ENCODE data around the gene CCDC57. TPM values are rescaled to one million over a fixed set of nuclear protein-coding genes. Genes with fewer than 3 reads are reported as not detected.
A peak's percentile ranks its signal among the peaks of the same experiment; 100 is the strongest.

CCDC57 gene
- total RNA-seq, 2 experiments from 2014 or later, result 129 to 135 TPM

GRCh38 chr17:82056729-82057621, 155.7 kb downstream of the CCDC57 start:
- intact Hi-C loops (cut with DNase I, micrococcal nuclease), result no loop called here
- CTCF ChIA-PET, result no interaction called here
- DNase-seq (no peak), ATAC-seq (ENCODE audit: poor library complexity) (no peak)
- no peak overlapping the region for H3K27ac Mint-ChIP-seq
- H3K36me3 ChIP-seq (ENCODE audit: insufficient read depth, low read length), result peaks cover 78% of the 10 kb centered on the region
- H3K27me3 Mint-ChIP-seq, result no peaks in the 10 kb centered on the region
- H3K4me3 Mint-ChIP-seq, result peak overlapping the region; percentile 11
- POLR2A ChIA-PET, result interaction anchor here (1.4 kb wide), 1 partner anchor 20 kb away, joined by 8 read pairs; the partner anchor contains the start of gene DCXR
- H3K27ac ChIP-seq (ENCODE audit: low read depth in 1 of 2, low read length in 2 of 2), result no peak overlapping the region
- no peak overlapping the region for H3K4me3 ChIP-seq (ENCODE audit: low read length)
- H3K4me1 Mint-ChIP-seq (ENCODE audit: low read depth), result no peaks in the 10 kb centered on the region
- no peaks in the 10 kb centered on the region for H3K27me3 ChIP-seq (ENCODE audit: control insufficient read depth in 1 of 2, insufficient read depth in 2 of 2, low read length in 2 of 2)
- no peaks in the 10 kb centered on the region for H3K9me3 ChIP-seq (ENCODE audit: control insufficient read depth in 1 of 2, insufficient read depth in 1 of 2, low read length in 2 of 2)
- H3K36me3 Mint-ChIP-seq (ENCODE audit: low read depth), result peaks cover 27% of the 10 kb centered on the region
- peaks cover 24% of the 10 kb centered on the region for H3K4me1 ChIP-seq (ENCODE audit: insufficient read depth, low read length)
- H3K9me3 Mint-ChIP-seq, result no peaks in the 10 kb centered on the region
- TF ChIP-seq CTCF (IDR thresholded peaks at IDR 0.05), result no peak

GRCh38 chr17:82055965-82056728, 156.5 kb downstream of the CCDC57 start:
- H3K36me3 Mint-ChIP-seq (ENCODE audit: low read depth), result peaks cover 27% of the 10 kb centered on the region
- ChIA-PET CTCF (no interaction called here), POLR2A (interaction anchor here (1.4 kb wide), 1 partner anchor 19 kb away, joined by 8 read pairs; the partner anchor contains the start of gene DCXR)
- H3K9me3 Mint-ChIP-seq, result no peaks in the 10 kb centered on the region
- intact Hi-C loops (cut with DNase I, micrococcal nuclease), result no loop called here
- Histone ChIP-seq H3K4me1 (ENCODE audit: insufficient read depth, low read length) (peaks cover 24% of the 10 kb centered on the region), H3K27me3 (ENCODE audit: control insufficient read depth in 1 of 2, insufficient read depth in 2 of 2, low read length in 2 of 2) (no peaks in the 10 kb centered on the region), H3K36me3 (ENCODE audit: insufficient read depth, low read length) (peaks cover 72% of the 10 kb centered on the region), H3K4me3 (ENCODE audit: low read length) (no peak overlapping the region), H3K9me3 (ENCODE audit: control insufficient read depth in 1 of 2, insufficient read depth in 1 of 2, low read length in 2 of 2) (no peaks in the 10 kb centered on the region), H3K27ac (ENCODE audit: low read depth in 1 of 2, low read length in 2 of 2) (no peak overlapping the region)
- no peak for TF ChIP-seq CTCF (IDR thresholded peaks at IDR 0.05)
- H3K4me3 Mint-ChIP-seq, result peak overlapping the region; percentile 51
- DNase-seq (peak in 1 of 14 experiments; percentile 0), ATAC-seq (ENCODE audit: poor library complexity) (no peak)
- no peaks in the 10 kb centered on the region for H3K27me3 Mint-ChIP-seq
- H3K27ac Mint-ChIP-seq, result no peak overlapping the region
- H3K4me1 Mint-ChIP-seq (ENCODE audit: low read depth), result no peaks in the 10 kb centered on the region

GRCh38 chr17:82055023-82055964, 157.3 kb downstream of the CCDC57 start:
- ChIA-PET CTCF (no interaction called here), POLR2A (interaction anchor here (0.7 to 1.4 kb wide), 2 partner anchors 11 to 18 kb away, joined by 3 to 8 read pairs; partner anchors contain the start of gene DCXR)
- no peak for TF ChIP-seq CTCF (IDR thresholded peaks at IDR 0.05)
- Mint-ChIP-seq H3K9me3 (no peaks in the 10 kb centered on the region), H3K27me3 (no peaks in the 10 kb centered on the region), H3K27ac (peak overlapping the region; percentile 33), H3K4me3 (peak overlapping the region; percentile 66), H3K4me1 (ENCODE audit: low read depth) (peaks cover 6% of the 10 kb centered on the region), H3K36me3 (ENCODE audit: low read depth) (peaks cover 26% of the 10 kb centered on the region)
- peak in 1 of 14 experiments; percentile 1 for DNase-seq
- H3K27ac ChIP-seq (ENCODE audit: low read depth in 1 of 2, low read length in 2 of 2), result no peak overlapping the region
- no peak for ATAC-seq (ENCODE audit: poor library complexity)
- no peaks in the 10 kb centered on the region for H3K27me3 ChIP-seq (ENCODE audit: control insufficient read depth in 1 of 2, insufficient read depth in 2 of 2, low read length in 2 of 2)
- intact Hi-C loops (cut with DNase I, micrococcal nuclease), result no loop called here
- H3K36me3 ChIP-seq (ENCODE audit: insufficient read depth, low read length), result peaks cover 63% of the 10 kb centered on the region
- H3K9me3 ChIP-seq (ENCODE audit: control insufficient read depth in 1 of 2, insufficient read depth in 1 of 2, low read length in 2 of 2), result no peaks in the 10 kb centered on the region
- peaks cover 33% of the 10 kb centered on the region for H3K4me1 ChIP-seq (ENCODE audit: insufficient read depth, low read length)
- H3K4me3 ChIP-seq (ENCODE audit: low read length), result no peak overlapping the region

Data from CD4-positive, alpha-beta T cell (primary cell).